HEK293 (cell line): ENCODE results near the gene SSX1.
"Not testable (repeated sequence)": the region's sequence is repeated elsewhere in the genome, so short reads cannot be mapped to it uniquely, and the experiment has no call there.

Experiments
- CTCF ChIA-PET: fragments of 350-600 bp; formaldehyde crosslinking; extraction: SDS; loops from one replicate; lab custom pipeline; 2021; ENCODE audit warnings: antibody characterized with exemption; lab: Yijun Ruan, JAX
- POLR2A ChIA-PET: fragments of 300-600 bp; formaldehyde crosslinking; extraction: SDS; loops from one replicate; lab custom pipeline; 2020; ENCODE audit warnings: antibody characterized with exemption, inconsistent platforms; lab: Yijun Ruan, JAX
- H3K27ac ChIP-seq: fragments of 200-500 bp; sonication (Bioruptor generic); 2 replicates; pipeline ENCODE4 v1.5.1; 2014; ENCODE audit warnings: low read depth, low read length, control low read depth, inconsistent platforms; ENCODE audit errors: extremely low read depth
- H3K36me3 ChIP-seq, 2 experiments: fragments of 200-500 bp in 1 of 2; sonication (Bioruptor generic) in 1 of 2; 1 replicate in 1 of 2; 2 replicates in 1 of 2; pipeline ENCODE4 v1.5.1; 2014 to 2017; ENCODE audit warnings: inconsistent platforms in 2 of 2, low read length in 2 of 2; ENCODE audit not compliant: control insufficient read depth in 2 of 2, insufficient read depth in 1 of 2
- H3K4me1 ChIP-seq: fragments of 200-500 bp; sonication (Bioruptor generic); 2 replicates; pipeline ENCODE4 v1.5.1; 2014; ENCODE audit warnings: mild to moderate bottlenecking, low read length, inconsistent platforms; ENCODE audit not compliant: control insufficient read depth, insufficient read depth
- H3K4me3 ChIP-seq: 2 replicates; pipeline ENCODE4 v1.5.1; 2011; ENCODE audit warnings: low read depth, mild to moderate bottlenecking, control low read depth, low read length, moderate library complexity
- H3K9me3 ChIP-seq: fragments of 200-500 bp; sonication (Bioruptor generic); 2 replicates; pipeline ENCODE4 v1.5.1; 2014; ENCODE audit warnings: low read depth, low read length, inconsistent platforms; ENCODE audit not compliant: control insufficient read depth, insufficient read depth
- EGR2 ChIP-seq: fragments of 450-650 bp; formaldehyde crosslinking; IDR thresholded peaks from 2 replicates; pipeline ENCODE4 v1.5.1; 2016; ENCODE audit warnings: low read depth, missing biosample characterization, missing genetic modification characterization
- SP2 ChIP-seq: fragments of 450-650 bp; formaldehyde crosslinking; IDR thresholded peaks from 2 replicates; pipeline ENCODE4 v1.5.1; 2016; ENCODE audit warnings: missing biosample characterization, missing genetic modification characterization
- ZFHX2 ChIP-seq: fragments of 450-650 bp; formaldehyde crosslinking; conservative IDR thresholded peaks from 2 replicates; pipeline ENCODE4 v1.5.1; 2016; ENCODE audit warnings: missing biosample characterization, missing genetic modification characterization
- ZNF214 ChIP-seq: fragments of 450-650 bp; formaldehyde crosslinking; IDR thresholded peaks from 2 replicates; pipeline ENCODE4 v1.5.1; 2017; ENCODE audit warnings: missing biosample characterization, mild to moderate bottlenecking, missing genetic modification characterization, borderline replicate concordance
- ZNF26 ChIP-seq: fragments of 450-650 bp; formaldehyde crosslinking; IDR thresholded peaks from 2 replicates; pipeline ENCODE4 v1.5.1; 2016; ENCODE audit warnings: missing biosample characterization, missing genetic modification characterization

Gene SSX1

GRCh38 chrX:48255062-48255796 is at the start of gene SSX1:
Gene SSX1 (plus strand): TSS chrX:48255392. CDS start chrX:48257242, 1,850 bp downstream.
- H3K27ac ChIP-seq, H3K36me3 ChIP-seq, POLR2A ChIA-PET, H3K9me3 ChIP-seq, CTCF ChIA-PET, H3K4me1 ChIP-seq, H3K4me3 ChIP-seq: not testable (repeated sequence)

- POLR2A ChIA-PET, H3K4me3 ChIP-seq, CTCF ChIA-PET, H3K27ac ChIP-seq, H3K36me3 ChIP-seq, H3K4me1 ChIP-seq, H3K9me3 ChIP-seq: not testable (repeated sequence)
- peak; percentile 63; the same call in 1 of the 2 replicates for TF ChIP-seq ZNF214
These were observed 40.9 kb upstream of the SSX1 start for GRCh38 chrX:48214341-48214740.

GRCh38 chrX:48224196-48224595 is 31.0 kb upstream of the SSX1 start:
- H3K36me3 ChIP-seq, H3K9me3 ChIP-seq, H3K4me1 ChIP-seq, H3K27ac ChIP-seq, H3K4me3 ChIP-seq, POLR2A ChIA-PET, CTCF ChIA-PET: not testable (repeated sequence)

- H3K9me3 ChIP-seq, H3K36me3 ChIP-seq, H3K4me1 ChIP-seq, H3K27ac ChIP-seq, H3K4me3 ChIP-seq, CTCF ChIA-PET, POLR2A ChIA-PET: not testable (repeated sequence)
These were observed 2.2 kb upstream of the SSX1 start for GRCh38 chrX:48252945-48253344.

- H3K27ac ChIP-seq, H3K4me3 ChIP-seq, POLR2A ChIA-PET, CTCF ChIA-PET, H3K36me3 ChIP-seq, H3K4me1 ChIP-seq, H3K9me3 ChIP-seq: not testable (repeated sequence)
- peak; percentile 95 for TF ChIP-seq EGR2 (tag by site-specific recombination)
- TF ChIP-seq ZFHX2 = peak; percentile 91
These were observed 19.2 kb downstream of the SSX1 start for GRCh38 chrX:48274365-48274764.

DNA sequence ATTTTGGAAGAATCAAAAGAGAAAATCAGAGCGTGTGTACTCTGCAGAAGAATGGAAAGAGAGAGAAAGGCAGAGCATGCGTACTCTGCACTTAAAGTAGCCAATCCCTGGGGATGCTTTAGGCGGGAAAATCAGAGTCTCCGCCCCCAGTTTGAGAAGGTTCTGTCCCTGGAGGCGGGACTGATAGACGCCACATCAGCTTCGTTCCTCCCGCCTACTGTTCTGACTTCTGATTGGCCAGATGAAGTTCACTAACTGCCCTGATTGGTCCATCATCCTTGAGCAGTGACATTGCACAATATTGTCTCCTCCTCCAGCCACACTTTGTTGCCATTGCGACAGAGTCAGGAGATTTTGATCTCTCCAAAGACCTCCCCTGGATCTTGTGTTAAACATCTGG is 23.8 kb downstream of the SSX1 start:
- CTCF ChIA-PET = interaction anchor here (0.7 kb wide), 1 partner anchor 1367 kb away, joined by 3 read pairs; no protein-coding TSS in a partner anchor

GRCh38 chrX:48280729-48281128 is 25.5 kb downstream of the SSX1 start:
- POLR2A ChIA-PET, H3K9me3 ChIP-seq, H3K27ac ChIP-seq, H3K36me3 ChIP-seq, CTCF ChIA-PET, H3K4me3 ChIP-seq, H3K4me1 ChIP-seq: not testable (repeated sequence)

More for the DNA sequence above, 23.8 kb downstream of the SSX1 start:
- no peak for TF ChIP-seq ZNF26
- TF ChIP-seq SP2 (tag by site-specific recombination) = peak; percentile 20; the same call in 1 of the 2 replicates
- Histone ChIP-seq H3K36me3 (no peaks in the 10 kb centered on the region), H3K4me3 (no peak overlapping the region), H3K4me1 (no peaks in the 10 kb centered on the region), H3K9me3 (no peaks in the 10 kb centered on the region), H3K27ac (no peak overlapping the region)
- POLR2A ChIA-PET = no interaction called here
